Neutrophil (primary cell): Measurements from ENCODE around the gene CABP1.
"Not testable (repeated sequence)": the region's sequence is repeated elsewhere in the genome, so short reads cannot be mapped to it uniquely, and the experiment has no call there.

Experiments used
- H3K27ac ChIP-seq: fragments of 200-600 bp; sonication (generic); 2 replicates; pipeline ENCODE4 v1.5.1; 2016; ENCODE audit warnings: mild to moderate bottlenecking, moderate library complexity
- H3K27me3 ChIP-seq: fragments of 200-600 bp; sonication (generic); 2 replicates; pipeline ENCODE4 v1.6.0; 2016; ENCODE audit warnings: mild to moderate bottlenecking
- H3K36me3 ChIP-seq: fragments of 200-600 bp; sonication (generic); 2 replicates; pipeline ENCODE4 v1.5.1; 2017
- H3K4me1 ChIP-seq, 2 experiments: fragments of 200-600 bp in 1 of 2; sonication (generic) in 1 of 2; 1 replicate in 1 of 2; 2 replicates in 1 of 2; pipeline versions ENCODE4 v1.5.1 to v1.6.1; 2013 to 2016; ENCODE audit warnings: low read depth in 1 of 2, low read length in 1 of 2, mild to moderate bottlenecking in 1 of 2, moderate library complexity in 1 of 2; ENCODE audit not compliant: control insufficient read depth in 1 of 2, insufficient read depth in 1 of 2
- H3K4me3 ChIP-seq, 2 experiments: fragments of 200-600 bp in 1 of 2; sonication (generic) in 1 of 2; 1 replicate in 1 of 2; 2 replicates in 1 of 2; pipeline ENCODE4 v1.5.1; 2013 to 2016; ENCODE audit warnings: low read depth in 1 of 2, low read length in 1 of 2, mild to moderate bottlenecking in 1 of 2, moderate library complexity in 1 of 2
- H3K9me3 ChIP-seq: fragments of 200-600 bp; sonication (generic); 2 replicates; pipeline ENCODE4 v1.5.1; 2016
- CTCF ChIP-seq: fragments of 200-600 bp; sonication (generic); IDR thresholded peaks from 2 replicates; pipeline ENCODE4 v1.5.1; 2016; ENCODE audit warnings: antibody characterized with exemption

Gene CABP1

DNA sequence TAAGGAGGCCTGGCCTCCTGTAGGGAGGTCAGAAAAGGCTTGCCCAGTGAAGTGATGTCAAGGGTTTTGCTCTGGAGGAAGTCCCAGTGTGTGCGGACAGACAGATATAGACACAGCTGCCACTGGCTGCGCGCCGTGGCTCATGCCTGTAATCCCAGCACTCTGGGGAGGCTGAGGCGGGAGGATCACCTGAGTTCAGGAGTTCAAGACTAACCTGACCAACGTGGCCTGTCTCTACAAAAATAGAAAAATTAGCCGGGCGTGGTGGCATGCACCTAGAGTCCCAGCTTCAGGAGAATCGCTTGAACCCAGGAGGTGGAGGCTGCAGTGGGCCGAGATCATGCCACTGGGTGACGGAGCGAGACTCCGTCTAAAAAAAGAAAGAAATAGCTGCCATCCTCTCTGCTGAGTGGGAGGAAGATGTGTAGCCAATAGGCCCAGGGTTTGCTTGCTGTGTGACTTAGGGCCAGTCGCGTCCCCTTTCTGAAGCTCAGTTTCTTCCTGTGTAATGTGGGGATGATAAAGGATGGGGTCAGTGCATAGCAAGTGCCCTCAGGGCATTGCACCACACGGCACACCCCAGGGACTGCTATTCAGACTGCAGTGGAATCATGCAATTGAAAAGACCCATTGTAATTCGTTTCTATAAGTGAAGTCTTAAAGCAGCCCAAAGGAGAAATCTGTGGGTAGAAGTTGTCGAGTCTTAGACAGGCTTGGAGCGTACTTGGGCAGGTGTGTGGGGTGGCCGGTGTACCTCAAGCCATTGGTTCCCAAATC is 27.9 kb downstream of the CABP1 start:
- H3K27me3 ChIP-seq: no peaks in the 10 kb centered on the region
- no peak overlapping the region for H3K27ac ChIP-seq
- no peak overlapping the region for H3K4me3 ChIP-seq
- H3K36me3 ChIP-seq: no peaks in the 10 kb centered on the region
- no peaks in the 10 kb centered on the region for H3K9me3 ChIP-seq
- no peak for TF ChIP-seq CTCF
- H3K4me1 ChIP-seq: no peaks in the 10 kb centered on the region

DNA sequence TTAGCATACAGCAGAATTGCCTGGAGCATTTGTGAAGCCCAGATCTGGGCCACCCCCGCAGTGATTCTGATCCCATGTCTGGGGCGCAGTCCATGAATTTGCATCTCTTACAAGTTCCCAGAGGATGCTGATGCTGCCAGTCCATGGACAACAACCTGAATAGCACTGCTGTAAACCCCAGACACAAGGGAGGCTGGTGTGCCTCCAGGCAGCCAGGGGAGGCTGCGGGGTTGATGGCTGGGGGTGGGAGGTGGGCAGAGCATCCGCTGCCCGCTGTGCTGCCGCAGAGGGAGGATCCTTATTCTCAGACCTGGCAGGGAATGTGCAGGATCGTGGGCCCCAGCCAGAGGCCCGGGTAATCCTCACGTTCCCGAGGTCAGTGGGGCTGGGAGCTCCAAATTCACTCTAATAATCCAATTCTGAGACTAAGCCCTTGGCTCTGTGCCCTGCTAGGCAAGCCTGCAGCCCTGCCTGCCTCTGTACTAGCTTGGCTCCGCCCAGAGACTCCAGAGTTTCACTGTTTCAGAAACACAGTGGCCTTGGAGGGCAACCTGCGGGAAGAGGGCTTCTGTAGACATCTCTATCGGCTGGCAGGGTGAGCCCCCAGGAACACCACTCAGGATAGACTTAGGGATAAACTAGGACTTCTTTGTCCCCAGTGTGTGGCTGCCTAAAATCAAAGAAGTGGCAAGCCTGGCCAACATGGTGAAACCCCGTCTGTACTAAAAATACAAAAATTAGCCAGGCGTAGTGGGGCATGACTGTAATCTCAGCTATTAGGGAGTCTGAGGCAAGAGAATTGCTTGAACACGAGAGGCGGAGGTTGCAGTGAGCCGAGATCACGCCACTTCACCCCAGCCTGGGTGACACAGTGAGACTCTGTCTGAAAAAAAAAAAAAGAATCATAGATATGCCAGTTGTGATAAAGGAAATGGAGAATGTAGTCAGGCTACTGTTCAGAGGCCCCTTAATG is 28.7 kb downstream of the CABP1 start:
- Histone ChIP-seq H3K27me3 (no peaks in the 10 kb centered on the region), H3K27ac (no peak overlapping the region), H3K4me3 (no peak overlapping the region), H3K36me3 (no peaks in the 10 kb centered on the region), H3K4me1 (no peaks in the 10 kb centered on the region), H3K9me3 (no peaks in the 10 kb centered on the region)
- no peak for TF ChIP-seq CTCF

DNA sequence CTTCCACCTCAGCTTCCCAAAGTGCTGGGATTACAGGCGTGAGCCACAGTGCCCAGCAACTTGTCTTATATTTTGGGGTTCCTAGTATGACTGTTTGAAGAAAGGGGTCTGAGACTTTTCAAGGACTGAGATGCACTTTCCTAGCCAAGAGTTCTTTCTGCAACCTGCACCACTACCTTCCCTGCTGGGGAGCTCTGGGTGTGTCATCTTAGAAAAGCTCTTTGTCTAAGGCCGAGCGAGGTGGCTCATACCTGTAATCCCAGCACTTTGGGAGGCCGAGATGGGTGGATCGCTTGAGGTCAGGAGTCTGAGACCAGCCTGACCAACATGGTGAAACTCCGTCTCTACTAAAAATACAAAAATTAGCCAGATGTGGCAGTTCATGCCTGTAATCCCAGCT is 29.8 kb downstream of the CABP1 start:
- not testable (repeated sequence) for H3K27me3 ChIP-seq, H3K4me3 ChIP-seq, H3K9me3 ChIP-seq, H3K4me1 ChIP-seq, H3K36me3 ChIP-seq, H3K27ac ChIP-seq

DNA sequence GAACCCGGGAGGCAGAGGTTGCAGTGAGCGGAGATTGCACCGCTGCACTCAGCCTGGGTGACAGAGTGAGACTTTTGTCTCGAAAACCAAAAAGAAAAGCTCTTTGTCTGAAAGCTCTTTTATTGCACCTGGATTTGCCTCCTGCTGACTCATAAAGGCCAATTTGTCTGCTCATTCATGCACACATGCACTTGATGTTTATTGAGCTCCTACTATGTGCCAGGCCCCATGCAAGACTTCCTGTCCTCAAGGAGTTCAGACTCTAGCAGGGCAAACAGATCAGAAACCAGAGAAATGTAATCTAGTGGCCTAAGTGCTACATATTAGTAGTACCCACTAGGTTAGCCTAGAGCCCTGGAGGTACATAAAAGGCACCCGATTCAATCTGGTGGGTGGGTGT is 30.2 kb downstream of the CABP1 start:
- Histone ChIP-seq H3K27me3 (no peaks in the 10 kb centered on the region), H3K36me3 (no peaks in the 10 kb centered on the region), H3K27ac (no peak overlapping the region), H3K9me3 (no peaks in the 10 kb centered on the region), H3K4me1 (no peaks in the 10 kb centered on the region), H3K4me3 (no peak overlapping the region)
- no peak for TF ChIP-seq CTCF

DNA sequence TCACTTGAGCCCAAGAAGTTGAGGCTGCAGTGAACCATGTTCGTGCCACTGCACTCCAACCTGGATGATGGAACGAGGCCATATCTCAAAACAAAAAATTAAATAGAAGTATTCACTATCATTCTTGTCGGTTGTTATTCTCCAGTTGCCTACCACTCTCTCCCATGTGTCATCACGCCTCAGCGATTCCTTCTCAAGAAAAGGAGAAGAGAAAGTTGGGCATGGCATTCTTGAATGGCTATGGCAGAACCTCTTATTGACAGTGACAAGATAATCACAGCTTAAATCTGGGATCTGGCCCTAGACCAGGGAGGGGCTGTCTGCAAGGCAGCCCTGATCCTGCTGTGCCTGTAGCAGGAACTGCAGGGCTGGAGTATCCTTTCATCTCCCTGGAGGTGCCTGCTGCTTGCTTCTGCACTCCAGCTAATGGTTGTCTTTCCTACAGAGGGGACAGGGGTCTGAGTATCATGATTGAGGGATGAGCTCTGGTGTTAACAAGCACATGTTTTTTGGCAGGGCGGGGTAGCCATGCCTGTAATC is 33.7 kb downstream of the CABP1 start:
- Histone ChIP-seq H3K9me3 (no peaks in the 10 kb centered on the region), H3K4me3 (no peak overlapping the region), H3K27ac (no peak overlapping the region), H3K4me1 (no peaks in the 10 kb centered on the region), H3K27me3 (no peaks in the 10 kb centered on the region), H3K36me3 (no peaks in the 10 kb centered on the region)
- TF ChIP-seq CTCF: no peak
